Measurements from ENCODE around the gene SLCO4A1.

SLCO4A1 gene

GRCh38 chr20:62597416-62598115, 44.7 kb upstream of the SLCO4A1 start:
- peaks cover 20% of the 10 kb centered on the region for H3K27me3 ChIP-seq (ENCODE audit: control insufficient read depth, low read length)
- H4K20me1 ChIP-seq (ENCODE audit: control insufficient read depth, insufficient read depth, low read depth, low read length) = no peaks in the 10 kb centered on the region
- no peaks in the 10 kb centered on the region for H3K79me2 ChIP-seq (ENCODE audit: control insufficient read depth, low read length)
- no peaks in the 10 kb centered on the region for H3K9me3 ChIP-seq (ENCODE audit: control insufficient read depth, insufficient read depth, low read length)
- H3K36me3 ChIP-seq (ENCODE audit: control insufficient read depth, low read length) = no peaks in the 10 kb centered on the region
- H3K27ac ChIP-seq (ENCODE audit: low read depth, low read length) = no peak overlapping the region
- no peaks in the 10 kb centered on the region for H3K9me2 ChIP-seq (replicated peaks; ENCODE audit: control insufficient read depth, low read length)
- H3K4me1 ChIP-seq (ENCODE audit: control insufficient read depth, low read length) = peaks cover 23% of the 10 kb centered on the region
- H3F3A ChIP-seq (ENCODE audit: control insufficient read depth, insufficient read depth) = peaks cover 13% of the 10 kb centered on the region
- H3K4me3 ChIP-seq (ENCODE audit: low read length) = no peak overlapping the region
- TF ChIP-seq CTCF (IDR thresholded peaks at IDR 0.05; ENCODE audit: low read depth, low read length, poor library complexity, severe bottlenecking) (no peak), EZH2phosphoT487 (IDR thresholded peaks at IDR 0.05; ENCODE audit: borderline replicate concordance, low read length) (no peak)
- no peak overlapping the region for H3K4me2 ChIP-seq (ENCODE audit: low read length)

- H3K4me2 ChIP-seq (ENCODE audit: low read length) = no peak overlapping the region
- H3K36me3 ChIP-seq (ENCODE audit: control insufficient read depth, low read length) = no peaks in the 10 kb centered on the region
- H4K20me1 ChIP-seq (ENCODE audit: control insufficient read depth, insufficient read depth, low read depth, low read length) = no peaks in the 10 kb centered on the region
- no peak overlapping the region for H3K27ac ChIP-seq (ENCODE audit: low read depth, low read length)
- H3K9me2 ChIP-seq (replicated peaks; ENCODE audit: control insufficient read depth, low read length) = no peaks in the 10 kb centered on the region
- H3K27me3 ChIP-seq (ENCODE audit: control insufficient read depth, low read length) = peaks cover 19% of the 10 kb centered on the region
- no peaks in the 10 kb centered on the region for H3K9me3 ChIP-seq (ENCODE audit: control insufficient read depth, insufficient read depth, low read length)
- H3F3A ChIP-seq (ENCODE audit: control insufficient read depth, insufficient read depth) = peaks cover 13% of the 10 kb centered on the region
- no peak for TF ChIP-seq CTCF (IDR thresholded peaks at IDR 0.05; ENCODE audit: low read depth, low read length, poor library complexity, severe bottlenecking)
- no peaks in the 10 kb centered on the region for H3K79me2 ChIP-seq (ENCODE audit: control insufficient read depth, low read length)
- H3K4me3 ChIP-seq (ENCODE audit: low read length) = no peak overlapping the region
- peaks cover 35% of the 10 kb centered on the region for H3K4me1 ChIP-seq (ENCODE audit: control insufficient read depth, low read length)
These were observed 43.5 kb upstream of the SLCO4A1 start for GRCh38 chr20:62598761-62599194.

- peaks cover 15% of the 10 kb centered on the region for H3K27me3 ChIP-seq (ENCODE audit: control insufficient read depth, low read length)
- H4K20me1 ChIP-seq (ENCODE audit: control insufficient read depth, insufficient read depth, low read depth, low read length) = no peaks in the 10 kb centered on the region
- no peaks in the 10 kb centered on the region for H3K79me2 ChIP-seq (ENCODE audit: control insufficient read depth, low read length)
- H3K27ac ChIP-seq (ENCODE audit: low read depth, low read length) = no peak overlapping the region
- no peaks in the 10 kb centered on the region for H3K9me3 ChIP-seq (ENCODE audit: control insufficient read depth, insufficient read depth, low read length)
- peaks cover 13% of the 10 kb centered on the region for H3F3A ChIP-seq (ENCODE audit: control insufficient read depth, insufficient read depth)
- H3K36me3 ChIP-seq (ENCODE audit: control insufficient read depth, low read length) = no peaks in the 10 kb centered on the region
- peaks cover 42% of the 10 kb centered on the region for H3K4me1 ChIP-seq (ENCODE audit: control insufficient read depth, low read length)
- no peak overlapping the region for H3K4me3 ChIP-seq (ENCODE audit: low read length)
- no peak for TF ChIP-seq EZH2phosphoT487 (IDR thresholded peaks at IDR 0.05; ENCODE audit: borderline replicate concordance, low read length)
- no peak for TF ChIP-seq CTCF (IDR thresholded peaks at IDR 0.05; ENCODE audit: low read depth, low read length, poor library complexity, severe bottlenecking)
- no peak overlapping the region for H3K4me2 ChIP-seq (ENCODE audit: low read length)
- H3K9me2 ChIP-seq (replicated peaks; ENCODE audit: control insufficient read depth, low read length) = no peaks in the 10 kb centered on the region
These were observed 42.8 kb upstream of the SLCO4A1 start for GRCh38 chr20:62599216-62600110.

All from DOHH2 (cell line).